IMR-90 (cell line): Measurements from ENCODE around the gene FAM131C. TPM values are rescaled to one million over a fixed set of nuclear protein-coding genes. Genes with fewer than 3 reads are reported as not detected.
"Not testable (repeated sequence)": the region's sequence is repeated elsewhere in the genome, so short reads cannot be mapped to it uniquely, and the experiment has no call there.

ENCODE experiments used
- ATAC-seq: fragments of 200-7000 bp; cut with Tn5 transposase; 2 replicates; pipeline ENCODE4 v1.9.1; 2020; ENCODE audit warnings: low read depth, mild to moderate bottlenecking, moderate library complexity
- BruUV-seq: library from RNA; stranded (reverse); fragments of 400-500 nt; replicated peaks from 2 replicates; lab custom pipeline; 2021; lab: Mats Ljungman, UMichigan
- CTCF ChIA-PET: fragments of 300-600 bp; formaldehyde crosslinking; extraction: SDS; loops from one replicate; lab custom pipeline; 2021; ENCODE audit warnings: antibody characterized with exemption; lab: Yijun Ruan, JAX
- POLR2A ChIA-PET: fragments of 300-600 bp; sonication (Branson Sonifier 250); formaldehyde crosslinking; loops from one replicate; lab custom pipeline; 2022; ENCODE audit warnings: antibody characterized with exemption; ENCODE audit not compliant: unreplicated experiment; lab: Charles Lee
- DNase-seq: peaks from one replicate; pipeline ENCODE4 v3.0.0; 2013
- H2AFZ ChIP-seq: replicated peaks from 2 replicates; pipeline ENCODE3; 2013; ENCODE audit warnings: low read length, mild to moderate bottlenecking; ENCODE audit not compliant: poor library complexity
- H2AK5ac ChIP-seq: 2 replicates; pipeline ENCODE4 v1.6.1; 2013; ENCODE audit warnings: low read depth, low read length, inconsistent platforms
- H2AK9ac ChIP-seq: replicated peaks from 2 replicates; pipeline ENCODE3; 2013; ENCODE audit warnings: mild to moderate bottlenecking, low read depth, low read length, moderate library complexity; ENCODE audit not compliant: poor library complexity
- H2BK120ac ChIP-seq: 2 replicates; pipeline ENCODE4 v1.6.1; 2013; ENCODE audit warnings: low read depth, low read length, inconsistent platforms
- H2BK15ac ChIP-seq: 3 replicates; pipeline ENCODE4 v1.6.1; 2013; ENCODE audit warnings: low read depth, low read length, inconsistent platforms
- H2BK20ac ChIP-seq: 2 replicates; pipeline ENCODE4 v1.6.1; 2013; ENCODE audit warnings: low read depth, mild to moderate bottlenecking, inconsistent platforms, low read length, moderate library complexity
- H2BK5ac ChIP-seq: 2 replicates; pipeline ENCODE4 v1.6.1; 2013; ENCODE audit warnings: mild to moderate bottlenecking, low read depth, low read length, inconsistent platforms; ENCODE audit not compliant: poor library complexity, severe bottlenecking
- H3K14ac ChIP-seq: replicated peaks from 2 replicates; pipeline ENCODE4 v1.6.1; 2013; ENCODE audit warnings: low read depth, low read length, inconsistent platforms
- H3K18ac ChIP-seq: 2 replicates; pipeline ENCODE4 v1.6.1; 2013; ENCODE audit warnings: low read depth, low read length, control low read depth
- H3K23ac ChIP-seq: 2 replicates; pipeline ENCODE4 v1.6.1; 2013; ENCODE audit warnings: low read depth, low read length, inconsistent platforms
- H3K27ac ChIP-seq: 2 replicates; pipeline ENCODE4 v1.5.1; 2013; ENCODE audit warnings: mild to moderate bottlenecking, control low read depth, low read length; ENCODE audit not compliant: insufficient read depth
- H3K27me3 ChIP-seq: 2 replicates; pipeline ENCODE4 v1.6.1; 2013; ENCODE audit warnings: low read length; ENCODE audit not compliant: control insufficient read depth, insufficient read depth
- H3K36me3 ChIP-seq: 2 replicates; pipeline ENCODE4 v1.6.1; 2013; ENCODE audit warnings: low read length, mixed read lengths; ENCODE audit not compliant: control insufficient read depth, insufficient read depth
- H3K4ac ChIP-seq: 2 replicates; pipeline ENCODE4 v1.6.1; 2013; ENCODE audit warnings: low read depth, low read length, inconsistent platforms
- H3K4me1 ChIP-seq: 2 replicates; pipeline ENCODE4 v1.6.1; 2013; ENCODE audit warnings: low read length, mixed read lengths; ENCODE audit not compliant: control insufficient read depth, insufficient read depth
- H3K4me2 ChIP-seq: 2 replicates; pipeline ENCODE4 v1.6.1; 2013; ENCODE audit warnings: low read depth, mild to moderate bottlenecking, control low read depth, low read length, moderate library complexity
- H3K4me3 ChIP-seq: 2 replicates; pipeline ENCODE4 v1.5.1; 2013; ENCODE audit warnings: low read depth, mild to moderate bottlenecking, control low read depth, low read length, moderate library complexity; ENCODE audit not compliant: insufficient read depth
- H3K56ac ChIP-seq: 2 replicates; pipeline ENCODE4 v1.6.1; 2013; ENCODE audit warnings: low read length, inconsistent platforms; ENCODE audit not compliant: insufficient read depth; ENCODE audit errors: extremely low read depth
- H3K79me1 ChIP-seq, 2 experiments: 2 replicates each; pipeline ENCODE4 v1.6.1; 2013; ENCODE audit warnings: low read length in 2 of 2, inconsistent platforms in 1 of 2, low read depth in 1 of 2
- H3K9ac ChIP-seq: 2 replicates; pipeline ENCODE4 v1.6.1; 2013; ENCODE audit warnings: low read depth, low read length, control low read depth
- H3K9me1 ChIP-seq: 2 replicates; pipeline ENCODE4 v1.6.1; 2013; ENCODE audit warnings: low read length, inconsistent platforms; ENCODE audit not compliant: insufficient read depth
- H3K9me3 ChIP-seq: 2 replicates; pipeline ENCODE4 v1.6.1; 2013; ENCODE audit warnings: low read length; ENCODE audit not compliant: control insufficient read depth, insufficient read depth
- H4K20me1 ChIP-seq: 2 replicates; pipeline ENCODE4 v1.6.1; 2013; ENCODE audit warnings: low read length, inconsistent platforms; ENCODE audit not compliant: insufficient read depth
- H4K5ac ChIP-seq: 2 replicates; pipeline ENCODE4 v1.6.1; 2013; ENCODE audit warnings: mild to moderate bottlenecking, low read depth, low read length, control low read depth
- H4K8ac ChIP-seq, 2 experiments: 2 replicates each; pipeline ENCODE4 v1.6.1; 2013; ENCODE audit warnings: low read depth in 2 of 2, low read length in 2 of 2, control low read depth in 1 of 2, inconsistent platforms in 1 of 2
- H4K91ac ChIP-seq: 2 replicates; pipeline ENCODE4 v1.6.1; 2013; ENCODE audit warnings: low read depth, low read length, inconsistent platforms; ENCODE audit not compliant: insufficient read depth
- BHLHE40 ChIP-seq: fragments of 150-350 bp; IDR thresholded peaks from 2 replicates; pipeline ENCODE4 v1.6.1; 2016; ENCODE audit warnings: mild to moderate bottlenecking, low read depth, low read length
- CEBPB ChIP-seq: IDR thresholded peaks from 2 replicates; pipeline ENCODE4 v1.6.1; 2012; ENCODE audit warnings: low read depth, low read length, improper control_type of control experiment
- FOS ChIP-seq: fragments of 150-350 bp; IDR thresholded peaks from 2 replicates; pipeline ENCODE4 v1.6.1; 2016; ENCODE audit warnings: low read depth, low read length
- RAD21 ChIP-seq: IDR thresholded peaks from 2 replicates; pipeline ENCODE4 v1.6.1; 2012; ENCODE audit warnings: low read length, improper control_type of control experiment
- SMC3 ChIP-seq: fragments of 150-350 bp; IDR thresholded peaks from 2 replicates; pipeline ENCODE4 v1.6.1; 2016; ENCODE audit warnings: low read depth, mild to moderate bottlenecking, antibody characterized with exemption, low read length, moderate library complexity
- WGBS, 2 experiments: methylation state at CpG; one replicate each; pipeline versions ENCODE4 v1.1.5 to v1.1.7; 2013; ENCODE audit warnings: missing lambda C conversion rate in 2 of 2; ENCODE audit not compliant: insufficient read length in 1 of 2; ENCODE audit errors: extremely low coverage in 2 of 2; 5-methylcytosine and 5-hydroxymethylcytosine counted together
- dilution Hi-C: fragments of 300-500 bp; cut with HindIII; formaldehyde crosslinking; loops from one replicate; pipeline ENCODE4 v1.14.3; 2018; ENCODE audit warnings: low sequenced_read_pairs; ENCODE audit not compliant: unreplicated experiment
- in situ Hi-C: fragments of 300-500 bp; cut with MboI; formaldehyde crosslinking; loops from 3 replicates; pipeline ENCODE4 v1.14.3; 2019; ENCODE audit warnings: low sequenced_read_pairs, inconsistent platforms, mixed read lengths
- intact Hi-C: fragments of 100-400 bp; cut with micrococcal nuclease; formaldehyde crosslinking; loops from 2 replicates; pipeline ENCODE4 v1.10.0; 2022
- polyA plus RNA-seq, 3 experiments: library from polyadenylated mRNA; depleted of rRNA; stranded (reverse); fragments of >200 nt; gene quantifications; 2 replicates each; pipeline ENCODE4 v1.2.3, GENCODE V29; 2012; ENCODE audit warnings: low replicate concordance in 1 of 3
- total RNA-seq: library from RNA; depleted of rRNA; stranded (reverse); fragments of >200 nt; gene quantifications from 2 replicates; pipeline ENCODE4 v1.2.3, GENCODE V29; 2012
- TF ChIP-seq, protein P1 (sequence below): conservative IDR thresholded peaks from 2 replicates; pipeline ENCODE4 v1.5.1; 2012; ENCODE audit warnings: mild to moderate bottlenecking, low read depth, low read length, improper control_type of control experiment

The FAM131C gene
- total and polyA plus RNA-seq, 2 of the 4 experiments (the other 2 are of a cell fraction): 0.18 to 1.0 TPM

DNA sequence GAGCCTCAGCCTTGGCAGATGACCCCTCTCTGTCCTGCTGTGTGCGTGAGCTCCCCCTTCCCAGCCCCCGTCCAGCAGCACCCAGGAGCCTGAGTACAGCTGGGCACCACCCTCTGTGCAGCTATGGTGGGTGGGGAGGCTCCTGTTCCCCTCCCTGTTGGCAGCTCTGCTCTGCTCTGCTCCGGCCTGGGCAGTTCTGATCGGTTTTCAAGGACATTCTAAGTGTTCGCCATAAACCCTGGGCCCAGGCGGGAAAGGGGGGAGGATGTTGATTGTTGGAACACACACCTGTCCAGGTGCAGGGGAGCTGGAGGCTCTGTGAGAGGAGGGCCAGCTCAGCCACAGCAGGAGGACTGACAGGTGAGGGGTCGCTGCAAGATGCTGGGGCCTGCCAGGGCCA is 29.9 kb downstream of the FAM131C start, which contains the start of gene CLCNKB:
Gene CLCNKB (plus strand): TSS at position 262 of the 400 bp plus-strand sequence. CDS start 711 bp downstream, outside the sequence.
- Histone ChIP-seq H3K4me2 (no peak within 1 kb of the TSS), H3K4ac (no peak within 1 kb of the TSS), H4K5ac (no peak within 1 kb of the TSS), H3K36me3 (no peaks in the 10 kb centered on the region), H3K27ac (no peak within 1 kb of the TSS), H3K18ac (no peak within 1 kb of the TSS), H3K4me1 (no peaks in the 10 kb centered on the region), H4K8ac (no peak within 1 kb of the TSS), H3K79me1 (no peaks in the 10 kb centered on the region), H2BK15ac (no peak within 1 kb of the TSS), H2BK120ac (no peak within 1 kb of the TSS), H3K9ac (no peak within 1 kb of the TSS), H4K20me1 (no peaks in the 10 kb centered on the region), H3K56ac (no peak within 1 kb of the TSS), H4K91ac (no peak within 1 kb of the TSS), H3K27me3 (peaks cover 39% of the 10 kb centered on the region), H3K9me3 (no peaks in the 10 kb centered on the region), H3K14ac (no peak within 1 kb of the TSS), H2BK5ac (no peak within 1 kb of the TSS), H2AK9ac (no peak within 1 kb of the TSS), H3K4me3 (no peak within 1 kb of the TSS), H2AFZ (no peak within 1 kb of the TSS), H3K23ac (no peak within 1 kb of the TSS), H2AK5ac (no peak within 1 kb of the TSS), H3K9me1 (no peaks in the 10 kb centered on the region), H2BK20ac (no peak within 1 kb of the TSS)
- intact Hi-C loops: no loop called here
- CTCF ChIA-PET: no interaction called here
- POLR2A ChIA-PET: no interaction called here
- ATAC-seq (no peak), DNase-seq (no peak)
- 80% methylated on average over 1 of the region's 7 CpGs; no CpG with 5 or more reads in 1 of the 2 experiments for WGBS, 2 experiments
- dilution Hi-C loops: no loop called here
- no TSS peak for BruUV-seq
- in situ Hi-C loops: no loop called here
- TF ChIP-seq SMC3 (no peak), RAD21 (no peak), BHLHE40 (no peak), CEBPB (no peak), FOS (no peak)
- TF ChIP-seq, protein P1, sequence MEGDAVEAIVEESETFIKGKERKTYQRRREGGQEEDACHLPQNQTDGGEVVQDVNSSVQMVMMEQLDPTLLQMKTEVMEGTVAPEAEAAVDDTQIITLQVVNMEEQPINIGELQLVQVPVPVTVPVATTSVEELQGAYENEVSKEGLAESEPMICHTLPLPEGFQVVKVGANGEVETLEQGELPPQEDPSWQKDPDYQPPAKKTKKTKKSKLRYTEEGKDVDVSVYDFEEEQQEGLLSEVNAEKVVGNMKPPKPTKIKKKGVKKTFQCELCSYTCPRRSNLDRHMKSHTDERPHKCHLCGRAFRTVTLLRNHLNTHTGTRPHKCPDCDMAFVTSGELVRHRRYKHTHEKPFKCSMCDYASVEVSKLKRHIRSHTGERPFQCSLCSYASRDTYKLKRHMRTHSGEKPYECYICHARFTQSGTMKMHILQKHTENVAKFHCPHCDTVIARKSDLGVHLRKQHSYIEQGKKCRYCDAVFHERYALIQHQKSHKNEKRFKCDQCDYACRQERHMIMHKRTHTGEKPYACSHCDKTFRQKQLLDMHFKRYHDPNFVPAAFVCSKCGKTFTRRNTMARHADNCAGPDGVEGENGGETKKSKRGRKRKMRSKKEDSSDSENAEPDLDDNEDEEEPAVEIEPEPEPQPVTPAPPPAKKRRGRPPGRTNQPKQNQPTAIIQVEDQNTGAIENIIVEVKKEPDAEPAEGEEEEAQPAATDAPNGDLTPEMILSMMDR: no peak

DNA sequence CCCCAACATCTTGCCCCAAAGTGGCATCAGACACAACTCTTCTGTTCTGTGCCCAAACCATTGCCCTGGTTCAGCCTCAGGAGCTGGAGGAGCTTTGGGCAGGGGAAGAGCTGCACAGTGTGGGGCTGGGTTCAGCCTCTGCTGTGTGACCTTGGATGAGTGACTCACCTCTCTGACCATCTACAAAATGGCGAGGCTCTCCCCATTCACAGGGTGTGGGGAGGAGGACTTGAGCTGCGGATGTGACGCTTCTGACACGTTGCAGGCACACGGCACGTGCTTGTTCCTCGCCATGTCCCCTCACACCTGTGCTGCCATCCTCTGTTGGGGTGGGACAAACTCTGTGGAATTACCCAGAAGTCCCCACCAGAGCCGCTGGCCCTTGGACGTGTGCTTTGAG is 30.8 kb downstream of the FAM131C start:
- in situ Hi-C loops, H3K9me1 ChIP-seq, POLR2A ChIA-PET, H2AFZ ChIP-seq, H4K91ac ChIP-seq, H3K36me3 ChIP-seq, DNase-seq, H2AK9ac ChIP-seq, H2BK15ac ChIP-seq, H3K4me3 ChIP-seq, H3K9ac ChIP-seq, H3K18ac ChIP-seq, H3K4me1 ChIP-seq, H4K5ac ChIP-seq, H3K14ac ChIP-seq, H3K4me2 ChIP-seq, intact Hi-C loops, dilution Hi-C loops, H3K4ac ChIP-seq, H3K56ac ChIP-seq, H2BK20ac ChIP-seq, H3K79me1 ChIP-seq, H3K23ac ChIP-seq, H3K9me3 ChIP-seq, BruUV-seq, H2BK120ac ChIP-seq, CTCF ChIA-PET, H2BK5ac ChIP-seq, H2AK5ac ChIP-seq, H4K8ac ChIP-seq, H4K20me1 ChIP-seq, H3K27ac ChIP-seq: not testable (repeated sequence)
- peak; percentile 53 for ATAC-seq
- no CpG with 5 or more reads among the region's 9 CpGs for WGBS, 2 experiments
- H3K27me3 ChIP-seq: peaks cover 40% of the 10 kb centered on the region
